ENCODE results near the gene CIB4. TPM values are rescaled to one million over a fixed set of nuclear protein-coding genes. Genes with fewer than 3 reads are reported as not detected.

CIB4 gene
- total and polyA plus RNA-seq, 2 of the 4 experiments (the other 2 are of a cell fraction): not detected

GRCh38 chr2:26605999-26606846, 34.9 kb downstream of the CIB4 start:
- no peak overlapping the region for H3K23ac ChIP-seq (ENCODE audit: low read depth, low read length)
- DNase-seq (no peak), ATAC-seq (ENCODE audit: low read depth) (no peak)
- no peak overlapping the region for H2AK5ac ChIP-seq (ENCODE audit: low read depth, low read length)
- POLR2A ChIA-PET (ENCODE audit: unreplicated experiment): no interaction called here
- H2BK120ac ChIP-seq (ENCODE audit: low read depth, low read length): no peak overlapping the region
- no peaks in the 10 kb centered on the region for H3K36me3 ChIP-seq (ENCODE audit: control insufficient read depth, insufficient read depth, low read length)
- no peak overlapping the region for H3K4ac ChIP-seq (ENCODE audit: low read depth, low read length)
- H3K27me3 ChIP-seq (ENCODE audit: control insufficient read depth, insufficient read depth, low read length): peaks cover 49% of the 10 kb centered on the region
- BruUV-seq (replicated peaks): no TSS peak
- TF ChIP-seq CTCF (conservative IDR thresholded peaks at IDR 0.05; ENCODE audit: low read depth, low read length) (no peak), MAFK (IDR thresholded peaks at IDR 0.05; ENCODE audit: low read depth, low read length) (no peak), FOS (IDR thresholded peaks at IDR 0.05; ENCODE audit: low read depth, low read length) (no peak), SMC3 (IDR thresholded peaks at IDR 0.05; ENCODE audit: low read depth, low read length) (no peak), MXI1 (IDR thresholded peaks at IDR 0.05; ENCODE audit: borderline replicate concordance, low read depth, low read length) (no peak), NFE2L2 (IDR thresholded peaks at IDR 0.05; ENCODE audit: low read depth, low read length) (no peak), RCOR1 (IDR thresholded peaks at IDR 0.05; ENCODE audit: insufficient replicate concordance, low read length) (no peak), ELK1 (IDR thresholded peaks at IDR 0.05; ENCODE audit: borderline replicate concordance, low read depth, low read length) (no peak)
- no peak overlapping the region for H2BK15ac ChIP-seq (ENCODE audit: low read depth, low read length)
- H4K20me1 ChIP-seq (ENCODE audit: insufficient read depth, low read length): no peaks in the 10 kb centered on the region
- H3K56ac ChIP-seq (ENCODE audit: extremely low read depth, insufficient read depth, low read length): no peak overlapping the region
- H4K91ac ChIP-seq (ENCODE audit: insufficient read depth, low read depth, low read length): no peak overlapping the region
- no peak overlapping the region for H4K5ac ChIP-seq (ENCODE audit: low read depth, low read length)
- H2BK5ac ChIP-seq (ENCODE audit: low read depth, low read length, poor library complexity, severe bottlenecking): no peak overlapping the region
- H3K4me1 ChIP-seq (ENCODE audit: control insufficient read depth, insufficient read depth, low read length): no peaks in the 10 kb centered on the region
- in situ Hi-C loops (cut with MboI; ENCODE audit: low sequenced_read_pairs) (no loop called here), intact Hi-C loops (cut with micrococcal nuclease) (loop anchor here (1.0 to 10.0 kb wide), 3 partner anchors 139 to 411 kb away; no protein-coding TSS in a partner anchor), dilution Hi-C loops (cut with HindIII; ENCODE audit: low sequenced_read_pairs, unreplicated experiment) (no loop called here)
- no peak overlapping the region for H4K8ac ChIP-seq (ENCODE audit: low read depth in 2 of 2, low read length in 2 of 2)
- H3K18ac ChIP-seq (ENCODE audit: low read depth, low read length): no peak overlapping the region
- H3K9me3 ChIP-seq (ENCODE audit: control insufficient read depth, insufficient read depth, low read length): no peaks in the 10 kb centered on the region; the same call in 1 of the 2 replicates
- H2BK20ac ChIP-seq (ENCODE audit: low read depth, low read length): no peak overlapping the region
- H3K9ac ChIP-seq (ENCODE audit: low read depth, low read length): no peak overlapping the region
- H3K9me1 ChIP-seq (ENCODE audit: insufficient read depth, low read length): no peaks in the 10 kb centered on the region
- no peaks in the 10 kb centered on the region for H3K79me1 ChIP-seq (ENCODE audit: low read depth in 1 of 2, low read length in 2 of 2)
- no peak overlapping the region for H3K4me3 ChIP-seq (ENCODE audit: insufficient read depth, low read depth, low read length)
- no peak overlapping the region for H3K4me2 ChIP-seq (ENCODE audit: low read depth, low read length)
- CTCF ChIA-PET: interaction anchor here (0.6 to 3.2 kb wide), 3 partner anchors 134 to 139 kb away, joined by 3 to 33 read pairs (median 21); no protein-coding TSS in a partner anchor
- H3K27ac ChIP-seq (ENCODE audit: insufficient read depth, low read length): no peak overlapping the region
- no peak overlapping the region for H3K14ac ChIP-seq (replicated peaks; ENCODE audit: low read depth, low read length)
- no peak overlapping the region for H2AK9ac ChIP-seq (replicated peaks; ENCODE audit: low read depth, low read length, poor library complexity)
- WGBS, 2 experiments (ENCODE audit: extremely low coverage in 2 of 2, insufficient read length in 1 of 2): 65% methylated on average over 8 of the region's 18 CpGs; no CpG with 5 or more reads in 1 of the 2 experiments
- no peak overlapping the region for H2AFZ ChIP-seq (replicated peaks; ENCODE audit: low read length, poor library complexity)

Data from IMR-90 (cell line).